HEK293 (cell line): ENCODE results near the gene NPRL2.

Source experiments
- CTCF ChIA-PET: fragments of 350-600 bp; formaldehyde crosslinking; extraction: SDS; loops from one replicate; lab custom pipeline; 2021; ENCODE audit warnings: antibody characterized with exemption; lab: Yijun Ruan, JAX
- POLR2A ChIA-PET: fragments of 300-600 bp; formaldehyde crosslinking; extraction: SDS; loops from one replicate; lab custom pipeline; 2020; ENCODE audit warnings: antibody characterized with exemption, inconsistent platforms; lab: Yijun Ruan, JAX
- H3K27ac ChIP-seq: fragments of 200-500 bp; sonication (Bioruptor generic); 2 replicates; pipeline ENCODE4 v1.5.1; 2014; ENCODE audit warnings: low read depth, low read length, control low read depth, inconsistent platforms; ENCODE audit errors: extremely low read depth
- H3K36me3 ChIP-seq, 2 experiments: fragments of 200-500 bp in 1 of 2; sonication (Bioruptor generic) in 1 of 2; 1 replicate in 1 of 2; 2 replicates in 1 of 2; pipeline ENCODE4 v1.5.1; 2014 to 2017; ENCODE audit warnings: inconsistent platforms in 2 of 2, low read length in 2 of 2; ENCODE audit not compliant: control insufficient read depth in 2 of 2, insufficient read depth in 1 of 2
- H3K4me1 ChIP-seq: fragments of 200-500 bp; sonication (Bioruptor generic); 2 replicates; pipeline ENCODE4 v1.5.1; 2014; ENCODE audit warnings: mild to moderate bottlenecking, low read length, inconsistent platforms; ENCODE audit not compliant: control insufficient read depth, insufficient read depth
- H3K4me3 ChIP-seq: 2 replicates; pipeline ENCODE4 v1.5.1; 2011; ENCODE audit warnings: low read depth, mild to moderate bottlenecking, control low read depth, low read length, moderate library complexity
- H3K9me3 ChIP-seq: fragments of 200-500 bp; sonication (Bioruptor generic); 2 replicates; pipeline ENCODE4 v1.5.1; 2014; ENCODE audit warnings: low read depth, low read length, inconsistent platforms; ENCODE audit not compliant: control insufficient read depth, insufficient read depth
- CTCF ChIP-seq: fragments of 450-650 bp; formaldehyde crosslinking; IDR thresholded peaks from 2 replicates; pipeline ENCODE4 v1.5.1; 2016; ENCODE audit warnings: missing biosample characterization, missing genetic modification characterization
- HOXA7 ChIP-seq: sonication (generic); formaldehyde crosslinking; IDR thresholded peaks from 2 replicates; pipeline ENCODE4 v1.8.1; 2022; ENCODE audit warnings: missing genetic modification reagents, borderline replicate concordance
- KLF10 ChIP-seq: fragments of 450-650 bp; IDR thresholded peaks from 2 replicates; pipeline ENCODE4 v1.5.1; 2018; ENCODE audit warnings: missing biosample characterization, mild to moderate bottlenecking, missing genetic modification characterization
- KLF8 ChIP-seq: fragments of 450-650 bp; formaldehyde crosslinking; IDR thresholded peaks from 2 replicates; pipeline ENCODE4 v1.5.1; 2016; ENCODE audit warnings: missing biosample characterization, missing genetic modification characterization
- MZF1 ChIP-seq: fragments of 450-650 bp; formaldehyde crosslinking; IDR thresholded peaks from 2 replicates; pipeline ENCODE4 v1.5.1; 2017; ENCODE audit warnings: missing biosample characterization, missing genetic modification characterization, borderline replicate concordance
- OVOL3 ChIP-seq: fragments of 450-650 bp; formaldehyde crosslinking; IDR thresholded peaks from 2 replicates; pipeline ENCODE4 v1.5.1; 2016; ENCODE audit warnings: missing biosample characterization, missing genetic modification characterization
- YY2 ChIP-seq: fragments of 450-650 bp; formaldehyde crosslinking; IDR thresholded peaks from 2 replicates; pipeline ENCODE4 v1.5.1; 2016; ENCODE audit warnings: missing biosample characterization, missing genetic modification characterization
- ZBTB7A ChIP-seq: fragments of 450-650 bp; formaldehyde crosslinking; IDR thresholded peaks from 2 replicates; pipeline ENCODE4 v1.5.1; 2016; ENCODE audit warnings: low read depth, missing biosample characterization, missing genetic modification characterization
- ZEB2 ChIP-seq: fragments of 450-650 bp; formaldehyde crosslinking; IDR thresholded peaks from 2 replicates; pipeline ENCODE4 v1.5.1; 2016; ENCODE audit warnings: missing biosample characterization, missing genetic modification characterization
- ZFHX2 ChIP-seq: fragments of 450-650 bp; formaldehyde crosslinking; conservative IDR thresholded peaks from 2 replicates; pipeline ENCODE4 v1.5.1; 2016; ENCODE audit warnings: missing biosample characterization, missing genetic modification characterization
- ZNF132 ChIP-seq: fragments of 450-650 bp; formaldehyde crosslinking; IDR thresholded peaks from 2 replicates; pipeline ENCODE4 v1.5.1; 2017; ENCODE audit warnings: missing biosample characterization, missing genetic modification characterization, borderline replicate concordance
- ZNF155 ChIP-seq: fragments of 450-650 bp; formaldehyde crosslinking; IDR thresholded peaks from 2 replicates; pipeline ENCODE4 v1.5.1; 2016; ENCODE audit warnings: missing biosample characterization, missing genetic modification characterization
- ZNF174 ChIP-seq: fragments of 450-650 bp; formaldehyde crosslinking; IDR thresholded peaks from 2 replicates; pipeline ENCODE4 v1.5.0; 2017; ENCODE audit warnings: missing biosample characterization, mild to moderate bottlenecking, missing genetic modification characterization
- ZNF19 ChIP-seq: fragments of 450-650 bp; formaldehyde crosslinking; IDR thresholded peaks from 2 replicates; pipeline ENCODE4; 2016; ENCODE audit warnings: missing biosample characterization, missing genetic modification characterization, low read depth
- ZNF266 ChIP-seq: fragments of 450-650 bp; formaldehyde crosslinking; IDR thresholded peaks from 2 replicates; pipeline ENCODE4 v1.5.1; 2016; ENCODE audit warnings: missing biosample characterization, missing genetic modification characterization, low read depth
- ZNF350 ChIP-seq: fragments of 450-650 bp; formaldehyde crosslinking; IDR thresholded peaks from 2 replicates; pipeline ENCODE4 v1.5.0; 2017; ENCODE audit warnings: missing biosample characterization, mild to moderate bottlenecking, missing genetic modification characterization
- ZNF423 ChIP-seq: fragments of 450-650 bp; formaldehyde crosslinking; IDR thresholded peaks from 2 replicates; pipeline ENCODE4 v1.5.1; 2016; ENCODE audit warnings: missing biosample characterization, missing genetic modification characterization
- ZNF449 ChIP-seq: fragments of 450-650 bp; formaldehyde crosslinking; IDR thresholded peaks from 2 replicates; pipeline ENCODE4 v1.5.1; 2017; ENCODE audit warnings: missing biosample characterization, mild to moderate bottlenecking, missing genetic modification characterization, moderate library complexity
- ZNF580 ChIP-seq: fragments of 450-650 bp; formaldehyde crosslinking; IDR thresholded peaks from 2 replicates; pipeline ENCODE4 v1.5.1; 2016; ENCODE audit warnings: missing biosample characterization, missing genetic modification characterization
- ZNF623 ChIP-seq: fragments of 450-650 bp; formaldehyde crosslinking; IDR thresholded peaks from 2 replicates; pipeline ENCODE4 v1.5.1; 2016; ENCODE audit warnings: missing biosample characterization, missing genetic modification characterization
- ZNF664 ChIP-seq: fragments of 450-650 bp; formaldehyde crosslinking; IDR thresholded peaks from 2 replicates; pipeline ENCODE4 v1.5.1; 2016; ENCODE audit warnings: missing biosample characterization, missing genetic modification characterization
- ZNF76 ChIP-seq: fragments of 450-650 bp; formaldehyde crosslinking; IDR thresholded peaks from 2 replicates; pipeline ENCODE4; 2016; ENCODE audit warnings: low read depth, missing biosample characterization, missing genetic modification characterization, borderline replicate concordance
- ZNF777 ChIP-seq: fragments of 450-650 bp; formaldehyde crosslinking; IDR thresholded peaks from 2 replicates; pipeline ENCODE4 v1.5.1; 2017; ENCODE audit warnings: missing biosample characterization, missing genetic modification characterization, borderline replicate concordance

Gene NPRL2

GRCh38 chr3:50375258-50375931, 24.8 kb upstream of the NPRL2 start:
- Histone ChIP-seq H3K9me3 (no peaks in the 10 kb centered on the region), H3K36me3 (no peaks in the 10 kb centered on the region), H3K27ac (no peak overlapping the region), H3K4me1 (no peaks in the 10 kb centered on the region), H3K4me3 (no peak overlapping the region)
- TF ChIP-seq ZNF350 (tag by site-specific recombination) = no peak
- TF ChIP-seq KLF8 (tag by site-specific recombination) = no peak
- TF ChIP-seq ZNF266 (tag by site-specific recombination) = no peak
- TF ChIP-seq ZNF19 = no peak
- no peak for TF ChIP-seq YY2 (tag by site-specific recombination)
- TF ChIP-seq ZNF155 (tag by site-specific recombination) = no peak
- TF ChIP-seq ZNF580 (tag by site-specific recombination) = no peak
- no peak for TF ChIP-seq OVOL3 (tag by site-specific recombination)
- TF ChIP-seq CTCF = no peak
- TF ChIP-seq ZNF623 (tag by site-specific recombination) = no peak
- TF ChIP-seq ZNF449 (tag by site-specific recombination) = no peak
- TF ChIP-seq ZFHX2 (tag by site-specific recombination) = no peak
- no peak for TF ChIP-seq MZF1 (tag by site-specific recombination)
- TF ChIP-seq ZNF777 = no peak
- TF ChIP-seq ZEB2 = no peak
- no peak for TF ChIP-seq ZBTB7A (tag by site-specific recombination)
- TF ChIP-seq ZNF132 = no peak
- no peak for TF ChIP-seq ZNF423
- ChIA-PET CTCF (interaction anchor here (0.5 to 1.2 kb wide), 2 partner anchors 14 to 334 kb away, joined by 3 to 4 read pairs; no protein-coding TSS in a partner anchor), POLR2A (no interaction called here)

- ChIA-PET POLR2A (no interaction called here), CTCF (interaction anchor here (1.2 kb wide), 1 partner anchor 14 kb away, joined by 3 read pairs; no protein-coding TSS in a partner anchor)
- H3K4me1 ChIP-seq = no peaks in the 10 kb centered on the region
- no peaks in the 10 kb centered on the region for H3K9me3 ChIP-seq
- H3K4me3 ChIP-seq = no peak overlapping the region
- H3K27ac ChIP-seq = no peak overlapping the region
- TF ChIP-seq HOXA7 (no peak), ZNF174 (no peak), ZNF664 (tag by site-specific recombination) (no peak), ZNF76 (tag by site-specific recombination) (no peak), MZF1 (tag by site-specific recombination) (no peak), ZNF580 (tag by site-specific recombination) (no peak), KLF10 (tag by site-specific recombination) (no peak)
- H3K36me3 ChIP-seq = no peaks in the 10 kb centered on the region
Observed at GRCh38 chr3:50374363-50375257, 24.0 kb upstream of the NPRL2 start.
